ENCODE results near the gene NFIB. TPM values are rescaled to one million over a fixed set of nuclear protein-coding genes. Genes with fewer than 3 reads are reported as not detected.
A peak's percentile ranks its signal among the peaks of the same experiment; 100 is the strongest.

The NFIB gene
- total RNA-seq, 1 experiment from 2014 or later = 14.3 TPM

DNA sequence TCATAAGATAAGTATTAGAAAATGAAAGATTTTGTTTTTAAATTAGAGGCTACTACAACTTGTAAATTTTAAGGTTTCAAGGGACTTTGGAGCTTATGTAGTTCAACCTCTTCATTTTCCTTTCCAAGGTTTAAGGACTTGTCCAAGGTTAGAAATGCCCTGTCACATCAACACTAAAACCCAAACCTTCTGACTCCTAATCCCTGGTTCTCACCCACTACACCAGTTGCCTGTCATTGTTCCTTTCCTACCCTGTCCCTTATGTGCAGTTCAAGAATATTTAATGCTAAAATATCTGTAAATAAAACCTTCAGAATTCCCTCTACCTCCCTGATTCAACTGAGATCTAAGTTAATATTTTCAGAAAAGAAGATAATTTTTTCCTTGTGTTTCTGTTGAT lies 206.4 kb downstream of the NFIB start:
- no peak overlapping the region for H3K4me3 Mint-ChIP-seq
- H3K56ac ChIP-seq (ENCODE audit: insufficient read length, low read depth, low read length) = no peak overlapping the region
- no peaks in the 10 kb centered on the region for H3K23me2 ChIP-seq (ENCODE audit: insufficient read length, low read depth, low read length, poor library complexity, severe bottlenecking)
- no peak for DNase-seq
- H3K18ac ChIP-seq (ENCODE audit: insufficient read length, low read depth, low read length) = no peak overlapping the region
- H4K20me1 ChIP-seq (ENCODE audit: control insufficient read depth, insufficient read depth, insufficient read length) = no peaks in the 10 kb centered on the region
- no peak overlapping the region for H3K4ac ChIP-seq (ENCODE audit: low read depth, low read length)
- no peaks in the 10 kb centered on the region for H3K9me3 Mint-ChIP-seq
- no peak overlapping the region for H4K91ac ChIP-seq (ENCODE audit: insufficient read length, low read depth, low read length)
- no peaks in the 10 kb centered on the region for H3K9me3 ChIP-seq (ENCODE audit: control insufficient read depth, low read depth, low read length)
- no peak overlapping the region for H3K14ac ChIP-seq (ENCODE audit: insufficient read depth, low read length)
- no peaks in the 10 kb centered on the region for H3K79me1 ChIP-seq (ENCODE audit: insufficient read depth, low read depth, low read length, poor library complexity, severe bottlenecking)
- no peak overlapping the region for H2BK120ac ChIP-seq (ENCODE audit: low read depth, low read length, poor library complexity, severe bottlenecking)
- no peak overlapping the region for H2BK5ac ChIP-seq (ENCODE audit: insufficient read length, low read length)
- no peaks in the 10 kb centered on the region for H3K27me3 Mint-ChIP-seq (ENCODE audit: low read depth)
- peaks cover 20 to 25% of the 10 kb centered on the region in 2 experiments for H3K4me1 Mint-ChIP-seq
- H3T11ph ChIP-seq (ENCODE audit: low read length) = no peak overlapping the region
- no peaks in the 10 kb centered on the region for H3K79me2 ChIP-seq (ENCODE audit: insufficient read depth, low read length)
- no peak overlapping the region for H4K8ac ChIP-seq (replicated peaks; ENCODE audit: insufficient read length, low read depth, low read length)
- H2BK20ac ChIP-seq (ENCODE audit: low read depth, low read length, poor library complexity, severe bottlenecking) = no peak overlapping the region
- peaks cover 3% of the 10 kb centered on the region; the same call in 1 of the 2 replicates for H3K4me1 ChIP-seq (ENCODE audit: insufficient read depth, low read length)
- peak overlapping the region in 2 of 3 experiments; percentile 8 to 32; a peak in 1 of 7 replicates for H3K27ac Mint-ChIP-seq
- H2AK5ac ChIP-seq (ENCODE audit: insufficient read length, low read length) = no peak overlapping the region
- no peak overlapping the region for H2AFZ ChIP-seq (ENCODE audit: low read length)
- H2BK15ac ChIP-seq (ENCODE audit: low read depth, low read length) = no peak overlapping the region
- H3K36me3 Mint-ChIP-seq (ENCODE audit: insufficient read depth in 1 of 3, low read depth in 3 of 3) = peaks cover 0 to 2% (median 0%) of the 10 kb centered on the region in 3 experiments; a peak in 3 of 7 replicates
- H2BK12ac ChIP-seq (ENCODE audit: insufficient read length, low read depth, low read length) = no peak overlapping the region
- H4K5ac ChIP-seq (ENCODE audit: insufficient read length, low read depth, low read length) = no peak overlapping the region
- H3K9ac ChIP-seq (ENCODE audit: extremely low read depth, insufficient read length, low read length) = no peak overlapping the region
- H3K23ac ChIP-seq (ENCODE audit: insufficient read length, low read depth, low read length) = no peak overlapping the region
- no peak overlapping the region for H3K27ac ChIP-seq (ENCODE audit: insufficient read length, low read depth, low read length)
- TF ChIP-seq, protein P1, sequence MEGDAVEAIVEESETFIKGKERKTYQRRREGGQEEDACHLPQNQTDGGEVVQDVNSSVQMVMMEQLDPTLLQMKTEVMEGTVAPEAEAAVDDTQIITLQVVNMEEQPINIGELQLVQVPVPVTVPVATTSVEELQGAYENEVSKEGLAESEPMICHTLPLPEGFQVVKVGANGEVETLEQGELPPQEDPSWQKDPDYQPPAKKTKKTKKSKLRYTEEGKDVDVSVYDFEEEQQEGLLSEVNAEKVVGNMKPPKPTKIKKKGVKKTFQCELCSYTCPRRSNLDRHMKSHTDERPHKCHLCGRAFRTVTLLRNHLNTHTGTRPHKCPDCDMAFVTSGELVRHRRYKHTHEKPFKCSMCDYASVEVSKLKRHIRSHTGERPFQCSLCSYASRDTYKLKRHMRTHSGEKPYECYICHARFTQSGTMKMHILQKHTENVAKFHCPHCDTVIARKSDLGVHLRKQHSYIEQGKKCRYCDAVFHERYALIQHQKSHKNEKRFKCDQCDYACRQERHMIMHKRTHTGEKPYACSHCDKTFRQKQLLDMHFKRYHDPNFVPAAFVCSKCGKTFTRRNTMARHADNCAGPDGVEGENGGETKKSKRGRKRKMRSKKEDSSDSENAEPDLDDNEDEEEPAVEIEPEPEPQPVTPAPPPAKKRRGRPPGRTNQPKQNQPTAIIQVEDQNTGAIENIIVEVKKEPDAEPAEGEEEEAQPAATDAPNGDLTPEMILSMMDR (conservative IDR thresholded peaks at IDR 0.05) = no peak
- no peaks in the 10 kb centered on the region for H3K27me3 ChIP-seq (ENCODE audit: insufficient read depth, low read length)
- no peak overlapping the region for H3K4me2 ChIP-seq (ENCODE audit: insufficient read depth, insufficient read length, low read length)

Measured in H9 (cell line).